C4-2B (cell line): ENCODE data around the gene PPARA.

Source experiments
- H3K27ac ChIP-seq: fragments of 450-650 bp; 2 replicates; pipeline ENCODE4 v1.5.1; 2017
- CTCF ChIP-seq: fragments of 450-650 bp; conservative IDR thresholded peaks from 2 replicates; pipeline ENCODE4 v1.5.1; 2017; ENCODE audit warnings: mild to moderate bottlenecking
- ZFX ChIP-seq: fragments of 450-650 bp; IDR thresholded peaks from 2 replicates; pipeline ENCODE4 v1.6.1; 2017

The PPARA gene

GRCh38 chr22:46275455-46276122 lies 125.3 kb downstream of the PPARA start:
- no peak for TF ChIP-seq ZFX
- no peak overlapping the region for H3K27ac ChIP-seq

- H3K27ac ChIP-seq, result no peak overlapping the region
- TF ChIP-seq ZFX (no peak), CTCF (no peak)
These were observed 126.2 kb downstream of the PPARA start for GRCh38 chr22:46276563-46276962.

GRCh38 chr22:46278656-46279645 lies 128.6 kb downstream of the PPARA start:
- H3K27ac ChIP-seq, result no peak overlapping the region
- TF ChIP-seq CTCF (no peak), ZFX (no peak)

GRCh38 chr22:46280063-46280817 lies 129.9 kb downstream of the PPARA start:
- H3K27ac ChIP-seq, result no peak overlapping the region
- TF ChIP-seq ZFX, result no peak
- no peak for TF ChIP-seq CTCF

- no peak overlapping the region for H3K27ac ChIP-seq
- no peak for TF ChIP-seq ZFX
- TF ChIP-seq CTCF, result no peak
These were observed 130.8 kb downstream of the PPARA start for GRCh38 chr22:46280999-46281623.

- H3K27ac ChIP-seq, result no peak overlapping the region
- TF ChIP-seq CTCF (no peak), ZFX (no peak)
These were observed 131.7 kb downstream of the PPARA start for GRCh38 chr22:46281866-46282678.

GRCh38 chr22:46286006-46286405 lies 135.7 kb downstream of the PPARA start:
- H3K27ac ChIP-seq, result no peak overlapping the region
- no peak for TF ChIP-seq ZFX
- no peak for TF ChIP-seq CTCF
